ENCODE data around the gene SLC35F3. TPM values are rescaled to one million over a fixed set of nuclear protein-coding genes. Genes with fewer than 3 reads are reported as not detected.

The SLC35F3 gene
- polyA plus RNA-seq, 1 donor (not counting 4 experiments of a cell fraction or from before 2014, with no cell fraction given), result 13.8 TPM

GRCh38 chr1:234316486-234316885 is 412.0 kb downstream of the SLC35F3 start:
- H3K4me3 ChIP-seq (ENCODE audit: control insufficient read depth in 2 of 3, extremely low read depth in 1 of 3, insufficient read depth in 2 of 3, low read depth in 1 of 3, low read length in 3 of 3), result no peak overlapping the region
- no peaks in the 10 kb centered on the region for H3K9me3 ChIP-seq (ENCODE audit: control insufficient read depth, low read depth, low read length)
- H3K9me1 ChIP-seq (ENCODE audit: control insufficient read depth, extremely low read depth, insufficient read depth, low read length), result no peaks in the 10 kb centered on the region
- no peak for DNase-seq (ENCODE audit: low read depth, low spot score)
- TF ChIP-seq EZH2 (IDR thresholded peaks at IDR 0.05; ENCODE audit: low read length) (no peak), CTCF (optimal IDR thresholded peaks at IDR 0.05 in 1 of 3, IDR thresholded peaks at IDR 0.05 in 1 of 3, conservative IDR thresholded peaks at IDR 0.05 in 1 of 3; ENCODE audit: extremely low read depth in 1 of 3, insufficient read depth in 2 of 3, low read length in 3 of 3) (no peak)
- H2AFZ ChIP-seq (ENCODE audit: control insufficient read depth, low read length), result no peak overlapping the region
- H3K27ac ChIP-seq (ENCODE audit: control insufficient read depth, insufficient read depth, low read length), result peak overlapping the region; percentile 86
- no peak overlapping the region for H3K9ac ChIP-seq (ENCODE audit: control insufficient read depth, extremely low read depth, insufficient read depth, low read length)
- no peak overlapping the region for H3K4me2 ChIP-seq (ENCODE audit: control insufficient read depth, extremely low read depth, insufficient read depth, low read depth, low read length)
- dilution Hi-C loops (cut with MboI; ENCODE audit: extremely low pct_ligation_motif_present, low sequenced_read_pairs), result no loop called here
- no peaks in the 10 kb centered on the region for H4K20me1 ChIP-seq (ENCODE audit: control insufficient read depth, extremely low read depth, insufficient read depth, low read length)
- no peaks in the 10 kb centered on the region for H3K79me2 ChIP-seq (ENCODE audit: control insufficient read depth, insufficient read depth, low read length)
- no peak for FAIRE-seq
- H3K36me3 ChIP-seq (ENCODE audit: control insufficient read depth in 2 of 2, extremely low read depth in 1 of 2, insufficient read depth in 2 of 2, low read length in 2 of 2), result no peaks in the 10 kb centered on the region
- H3K4me1 ChIP-seq (ENCODE audit: control insufficient read depth, extremely low read depth, insufficient read depth, low read length), result peaks cover 48% of the 10 kb centered on the region
- no peaks in the 10 kb centered on the region for H3K27me3 ChIP-seq (ENCODE audit: control insufficient read depth, extremely low read depth, insufficient read depth, low read length)

GRCh38 chr1:234316937-234317336 is 412.5 kb downstream of the SLC35F3 start:
- TF ChIP-seq EZH2 (IDR thresholded peaks at IDR 0.05; ENCODE audit: low read length) (no peak), CTCF (optimal IDR thresholded peaks at IDR 0.05 in 1 of 3, IDR thresholded peaks at IDR 0.05 in 1 of 3, conservative IDR thresholded peaks at IDR 0.05 in 1 of 3; ENCODE audit: extremely low read depth in 1 of 3, insufficient read depth in 2 of 3, low read length in 3 of 3) (no peak)
- Histone ChIP-seq H3K27me3 (ENCODE audit: control insufficient read depth, extremely low read depth, insufficient read depth, low read length) (no peaks in the 10 kb centered on the region), H2AFZ (ENCODE audit: control insufficient read depth, low read length) (no peak overlapping the region), H3K27ac (ENCODE audit: control insufficient read depth, insufficient read depth, low read length) (no peak overlapping the region), H3K36me3 (ENCODE audit: control insufficient read depth in 2 of 2, extremely low read depth in 1 of 2, insufficient read depth in 2 of 2, low read length in 2 of 2) (no peaks in the 10 kb centered on the region), H3K4me3 (ENCODE audit: control insufficient read depth in 2 of 3, extremely low read depth in 1 of 3, insufficient read depth in 2 of 3, low read depth in 1 of 3, low read length in 3 of 3) (no peak overlapping the region), H3K79me2 (ENCODE audit: control insufficient read depth, insufficient read depth, low read length) (no peaks in the 10 kb centered on the region), H3K9me1 (ENCODE audit: control insufficient read depth, extremely low read depth, insufficient read depth, low read length) (no peaks in the 10 kb centered on the region), H3K9me3 (ENCODE audit: control insufficient read depth, low read depth, low read length) (no peaks in the 10 kb centered on the region), H3K4me2 (ENCODE audit: control insufficient read depth, extremely low read depth, insufficient read depth, low read depth, low read length) (no peak overlapping the region), H3K9ac (ENCODE audit: control insufficient read depth, extremely low read depth, insufficient read depth, low read length) (no peak overlapping the region), H3K4me1 (ENCODE audit: control insufficient read depth, extremely low read depth, insufficient read depth, low read length) (peaks cover 44% of the 10 kb centered on the region), H4K20me1 (ENCODE audit: control insufficient read depth, extremely low read depth, insufficient read depth, low read length) (no peaks in the 10 kb centered on the region)
- dilution Hi-C loops (cut with MboI; ENCODE audit: extremely low pct_ligation_motif_present, low sequenced_read_pairs), result no loop called here
- FAIRE-seq (no peak), DNase-seq (ENCODE audit: low read depth, low spot score) (no peak)
